Uterus (tissue), 4 donors: ENCODE results near the gene CD69. TPM values are rescaled to one million over a fixed set of nuclear protein-coding genes. Genes with fewer than 3 reads are reported as not detected.

Experiments used
- DNase-seq, 2 donors: peaks; one replicate each; pipeline ENCODE4 v3.0.0-alpha.2; 2019 to 2020
- H3K27ac ChIP-seq, 2 donors: fragments of 200-600 bp; sonication (generic); 1 replicate in 1 of 2; 2 replicates in 1 of 2; pipeline ENCODE4 v1.5.1; 2016 to 2018
- H3K27me3 ChIP-seq, 2 donors: fragments of 200-600 bp; sonication (generic); one replicate each; pipeline ENCODE4 v1.5.1; 2018 to 2019; ENCODE audit warnings: control low read depth in 1 of 2
- H3K36me3 ChIP-seq, 2 donors: fragments of 200-600 bp; sonication (generic); one replicate each; pipeline ENCODE4 v1.5.1; 2019; ENCODE audit warnings: control low read depth in 1 of 2
- H3K4me1 ChIP-seq, 2 donors: fragments of 200-600 bp; sonication (generic); one replicate each; pipeline ENCODE4 v1.5.1; 2018 to 2019; ENCODE audit warnings: control low read depth in 1 of 2
- H3K4me3 ChIP-seq, 2 donors: fragments of 200-600 bp; sonication (generic); 1 replicate in 1 of 2; 2 replicates in 1 of 2; pipeline ENCODE4 v1.5.1; 2018 to 2019; ENCODE audit warnings: mild to moderate bottlenecking in 1 of 2
- H3K9me3 ChIP-seq, 2 donors: fragments of 200-600 bp; sonication (generic); one replicate each; pipeline ENCODE4 v1.5.1; 2019; ENCODE audit warnings: control low read depth in 1 of 2
- CTCF ChIP-seq, 4 experiments: fragments of 200-600 bp in 2 of 4; fragments of 450-650 bp in 2 of 4; sonication (generic) in 2 of 4; IDR thresholded peaks; one replicate each; pipeline ENCODE4 v1.5.1; 2016 to 2019; ENCODE audit warnings: antibody characterized with exemption in 4 of 4, mild to moderate bottlenecking in 2 of 4, moderate library complexity in 1 of 4
- POLR2A ChIP-seq, 2 donors: fragments of 450-650 bp; IDR thresholded peaks; one replicate each; pipeline ENCODE4 v1.6.1; 2016; ENCODE audit warnings: antibody characterized with exemption in 2 of 2, mild to moderate bottlenecking in 1 of 2, moderate library complexity in 1 of 2
- intact Hi-C: fragments of 100-400 bp; cut with DNase I; formaldehyde crosslinking; loops from one replicate; pipeline ENCODE4 v1.15.1; 2023; ENCODE audit warnings: low total_unique reads
- total RNA-seq, 4 donors: library from RNA; depleted of rRNA in 3 of 4; stranded (reverse); fragments of >200 nt in 3 of 4; gene quantifications; one replicate each; pipeline versions ENCODE4 v1.1.0 to v1.2.4, GENCODE V29; 2014 to 2023
- donor health status: DM: yes; HTN: yes; CAD: no.

CD69 gene
- total RNA-seq, 4 donors from 2014 or later = 0.88 to 10.2 (median 2.9) TPM

DNA sequence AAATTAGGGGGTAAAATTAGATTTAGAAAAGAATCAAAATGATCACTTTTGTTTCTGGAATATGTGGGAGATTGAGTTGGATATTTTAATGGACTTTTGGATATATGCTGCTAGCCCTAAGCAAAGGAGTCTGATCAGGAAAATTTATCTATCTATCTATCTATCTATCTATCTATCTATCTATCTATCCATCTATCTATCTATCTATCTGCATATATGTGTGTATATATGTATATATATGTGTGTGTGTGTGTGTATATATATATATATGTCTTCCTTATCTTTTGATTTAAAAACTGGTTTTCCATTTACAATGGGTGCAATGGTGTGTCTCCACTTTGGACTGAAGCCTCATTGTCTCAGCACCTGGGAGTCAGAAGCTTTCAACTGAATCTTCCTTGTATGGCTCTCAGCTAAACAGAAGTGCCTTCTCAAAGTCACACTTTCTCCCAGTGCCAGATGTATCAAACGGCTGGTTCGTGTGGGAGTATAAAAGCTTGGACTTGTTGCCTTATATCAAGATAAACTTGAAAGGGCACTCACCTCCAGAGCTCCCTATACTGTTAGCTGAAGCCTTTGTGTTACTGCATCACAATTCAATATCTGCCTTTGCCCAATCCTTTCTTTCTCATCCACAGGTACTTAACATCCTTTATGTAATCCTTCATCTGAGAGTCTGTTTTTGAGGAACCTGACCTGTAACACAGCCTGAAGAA is 31.6 kb upstream of the CD69 start:
- TF ChIP-seq CTCF (IDR thresholded peaks at IDR 0.05) (no peak), POLR2A (IDR thresholded peaks at IDR 0.05) (no peak)
- no peak overlapping the region for H3K4me3 ChIP-seq
- DNase-seq = no peak
- H3K4me1 ChIP-seq = no peaks in the 10 kb centered on the region
- intact Hi-C loops = no loop called here
- no peak overlapping the region for H3K27ac ChIP-seq
- H3K9me3 ChIP-seq = no peaks in the 10 kb centered on the region
- H3K27me3 ChIP-seq = no peaks in the 10 kb centered on the region
- no peaks in the 10 kb centered on the region for H3K36me3 ChIP-seq

GRCh38 chr12:9786726-9787717 is 26.3 kb upstream of the CD69 start:
- intact Hi-C loops = no loop called here
- Histone ChIP-seq H3K4me3 (no peak overlapping the region), H3K36me3 (no peaks in the 10 kb centered on the region), H3K4me1 (no peaks in the 10 kb centered on the region), H3K27ac (no peak overlapping the region), H3K9me3 (no peaks in the 10 kb centered on the region), H3K27me3 (no peaks in the 10 kb centered on the region)
- DNase-seq = no peak
- no peak for TF ChIP-seq CTCF (IDR thresholded peaks at IDR 0.05)
- no peak for TF ChIP-seq POLR2A (IDR thresholded peaks at IDR 0.05)

- no peak for TF ChIP-seq POLR2A (IDR thresholded peaks at IDR 0.05)
- no peak for TF ChIP-seq CTCF (IDR thresholded peaks at IDR 0.05)
- Histone ChIP-seq H3K9me3 (no peaks in the 10 kb centered on the region), H3K36me3 (no peaks in the 10 kb centered on the region), H3K4me1 (no peaks in the 10 kb centered on the region), H3K27me3 (no peaks in the 10 kb centered on the region), H3K27ac (no peak overlapping the region), H3K4me3 (no peak overlapping the region)
- no peak for DNase-seq
- intact Hi-C loops = no loop called here
Measured at GRCh38 chr12:9784816-9785215, 24.1 kb upstream of the CD69 start.

DNA sequence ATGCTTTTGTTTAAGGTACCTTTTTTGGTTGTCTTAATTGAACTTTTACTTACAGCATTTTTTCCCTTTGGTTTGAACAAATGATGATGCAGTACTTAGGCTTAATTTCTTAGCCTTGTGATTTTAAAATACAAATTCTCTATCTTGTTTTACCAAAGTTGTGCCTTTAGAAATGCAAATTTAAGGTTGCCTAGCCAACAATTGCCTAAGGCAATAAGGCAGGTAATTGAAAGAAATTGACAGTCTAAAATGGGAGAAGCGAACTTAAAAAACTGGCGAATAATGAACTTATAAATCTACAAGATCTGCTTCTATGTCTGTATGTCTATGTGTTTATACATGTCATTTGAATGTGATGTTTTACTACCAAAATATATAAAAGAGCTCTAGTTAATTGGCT is 23.6 kb upstream of the CD69 start:
- TF ChIP-seq POLR2A (IDR thresholded peaks at IDR 0.05) = no peak
- no peak for TF ChIP-seq CTCF (IDR thresholded peaks at IDR 0.05)
- intact Hi-C loops = no loop called here

More for the DNA sequence above, 23.6 kb upstream of the CD69 start:
- Histone ChIP-seq H3K9me3 (no peaks in the 10 kb centered on the region), H3K36me3 (no peaks in the 10 kb centered on the region), H3K27ac (no peak overlapping the region), H3K27me3 (no peaks in the 10 kb centered on the region), H3K4me1 (no peaks in the 10 kb centered on the region), H3K4me3 (no peak overlapping the region)
- no peak for DNase-seq
